PC-3 (cell line): ENCODE data around the gene SHROOM2. TPM values are rescaled to one million over a fixed set of nuclear protein-coding genes. Genes with fewer than 3 reads are reported as not detected.

ENCODE experiments used
- ATAC-seq: fragments of 200-7000 bp; cut with Tn5 transposase; 2 replicates; pipeline ENCODE4 v1.9.1; 2020; ENCODE audit warnings: mild to moderate bottlenecking, moderate library complexity
- BruUV-seq: library from RNA; stranded (reverse); fragments of 400-500 nt; replicated peaks from 2 replicates; lab custom pipeline; 2021; lab: Mats Ljungman, UMichigan
- CTCF ChIA-PET: fragments of 300-600 bp; sonication (Branson Sonifier 250); formaldehyde crosslinking; loops from one replicate; lab custom pipeline; 2022; ENCODE audit warnings: antibody characterized with exemption; lab: Charles Lee
- POLR2A ChIA-PET: fragments of 300-600 bp; sonication (Branson Sonifier 250); formaldehyde crosslinking; loops from one replicate; lab custom pipeline; 2022; ENCODE audit warnings: antibody characterized with exemption; ENCODE audit not compliant: unreplicated experiment; lab: Charles Lee
- DNase-seq: peaks from one replicate; pipeline ENCODE4 v3.0.0-alpha.2; 2015
- H2AFZ ChIP-seq: fragments of 300-600 bp; sonication (generic); 2 replicates; pipeline ENCODE4 v1.6.0; 2016; ENCODE audit warnings: antibody characterized with exemption, low read length
- H3F3A ChIP-seq: fragments of 300-600 bp; sonication (generic); one replicate; pipeline ENCODE4 v1.6.0; 2017; ENCODE audit warnings: antibody characterized with exemption, low read length, control low read depth, mild to moderate bottlenecking; ENCODE audit not compliant: unreplicated experiment
- H3K27ac ChIP-seq: fragments of 300-600 bp; sonication (generic); 2 replicates; pipeline ENCODE4 v1.5.1; 2016; ENCODE audit warnings: mild to moderate bottlenecking, low read length
- H3K27me3 ChIP-seq: fragments of 300-600 bp; sonication (generic); 2 replicates; pipeline ENCODE4 v1.6.1; 2016; ENCODE audit warnings: low read length, mixed read lengths
- H3K36me3 ChIP-seq: fragments of 300-600 bp; sonication (generic); 2 replicates; pipeline ENCODE4 v1.6.1; 2016; ENCODE audit warnings: low read depth, mixed run types, low read length, mixed read lengths
- H3K4me1 ChIP-seq: fragments of 300-600 bp; sonication (generic); 2 replicates; pipeline ENCODE4 v1.5.1; 2016; ENCODE audit warnings: low read length; ENCODE audit not compliant: insufficient read depth
- H3K4me2 ChIP-seq: fragments of 300-600 bp; sonication (generic); 2 replicates; pipeline ENCODE4 v1.6.0; 2016; ENCODE audit warnings: low read length
- H3K4me3 ChIP-seq: fragments of 300-600 bp; sonication (generic); 2 replicates; pipeline ENCODE4 v1.5.1; 2016; ENCODE audit warnings: mild to moderate bottlenecking, low read length, mixed read lengths
- H3K79me2 ChIP-seq: fragments of 300-600 bp; sonication (generic); 2 replicates; pipeline ENCODE4 v1.6.1; 2017; ENCODE audit warnings: low read length, mixed read lengths
- H3K9ac ChIP-seq: fragments of 300-600 bp; sonication (generic); 2 replicates; pipeline ENCODE4 v1.6.0; 2016; ENCODE audit warnings: mild to moderate bottlenecking, low read length
- H3K9me2 ChIP-seq: fragments of 300-600 bp; sonication (generic); replicated peaks from 2 replicates; pipeline ENCODE4 v1.6.1; 2016; ENCODE audit warnings: mixed run types, low read length, mixed read lengths
- H3K9me3 ChIP-seq: fragments of 300-600 bp; sonication (generic); 2 replicates; pipeline ENCODE4 v1.6.1; 2016; ENCODE audit warnings: low read length, mixed read lengths
- H4K20me1 ChIP-seq: fragments of 300-600 bp; sonication (generic); 2 replicates; pipeline ENCODE4 v1.6.1; 2016; ENCODE audit warnings: low read length, mixed read lengths
- EZH2 ChIP-seq: fragments of 300-600 bp; sonication (generic); IDR thresholded peaks from one replicate; pipeline ENCODE4 v1.6.1; 2017; ENCODE audit warnings: antibody characterized with exemption, mild to moderate bottlenecking, low read length; ENCODE audit not compliant: unreplicated experiment
- EZH2phosphoT487 ChIP-seq: fragments of 300-600 bp; sonication (generic); IDR thresholded peaks from 2 replicates; pipeline ENCODE4 v1.6.1; 2018; ENCODE audit warnings: mild to moderate bottlenecking, antibody characterized with exemption, low read length, borderline replicate concordance
- intact Hi-C: fragments of 100-400 bp; cut with micrococcal nuclease; formaldehyde crosslinking; loops from 2 replicates; pipeline ENCODE4 v1.9.0; 2023
- total RNA-seq: library from RNA; depleted of rRNA; stranded (reverse); fragments of >200 nt; gene quantifications from 2 replicates; pipeline ENCODE4 v1.2.3, GENCODE V29; 2014
- TF ChIP-seq, protein P1 (sequence below): fragments of 300-600 bp; sonication (generic); conservative IDR thresholded peaks from 2 replicates; pipeline ENCODE4 v1.5.1; 2017; ENCODE audit warnings: antibody characterized with exemption, low read depth, mild to moderate bottlenecking, low read length

SHROOM2 gene
- total RNA-seq, 1 experiment from 2014 or later = 6.5 TPM

DNA sequence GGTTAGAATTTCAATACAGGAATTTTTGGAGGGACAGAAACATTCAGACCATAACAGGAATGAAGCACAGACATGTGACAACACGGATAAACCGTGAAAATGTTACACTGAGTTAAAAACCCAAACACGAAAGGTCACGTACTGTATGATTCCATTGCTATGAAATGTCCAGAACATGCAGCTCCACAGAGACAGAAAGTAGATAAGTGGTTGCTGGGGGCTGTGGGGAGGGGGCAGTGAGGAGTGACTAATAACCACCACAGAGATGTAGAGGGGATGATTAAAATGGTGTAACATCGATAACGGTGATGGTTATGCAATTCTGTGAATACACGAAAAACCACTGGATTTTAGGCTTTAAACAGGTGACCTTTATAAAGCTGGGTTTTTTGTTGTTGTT is 28.9 kb upstream of the SHROOM2 start:
- no peak overlapping the region for H3K4me3 ChIP-seq
- POLR2A ChIA-PET = no interaction called here
- H3K79me2 ChIP-seq = no peaks in the 10 kb centered on the region
- H3K4me2 ChIP-seq = no peak overlapping the region
- H3K4me1 ChIP-seq = no peaks in the 10 kb centered on the region
- H3K27me3 ChIP-seq = no peaks in the 10 kb centered on the region
- H4K20me1 ChIP-seq = no peaks in the 10 kb centered on the region
- no peak for ATAC-seq
- H3K9me3 ChIP-seq = no peaks in the 10 kb centered on the region
- H3K9ac ChIP-seq = no peak overlapping the region
- TF ChIP-seq, protein P1, sequence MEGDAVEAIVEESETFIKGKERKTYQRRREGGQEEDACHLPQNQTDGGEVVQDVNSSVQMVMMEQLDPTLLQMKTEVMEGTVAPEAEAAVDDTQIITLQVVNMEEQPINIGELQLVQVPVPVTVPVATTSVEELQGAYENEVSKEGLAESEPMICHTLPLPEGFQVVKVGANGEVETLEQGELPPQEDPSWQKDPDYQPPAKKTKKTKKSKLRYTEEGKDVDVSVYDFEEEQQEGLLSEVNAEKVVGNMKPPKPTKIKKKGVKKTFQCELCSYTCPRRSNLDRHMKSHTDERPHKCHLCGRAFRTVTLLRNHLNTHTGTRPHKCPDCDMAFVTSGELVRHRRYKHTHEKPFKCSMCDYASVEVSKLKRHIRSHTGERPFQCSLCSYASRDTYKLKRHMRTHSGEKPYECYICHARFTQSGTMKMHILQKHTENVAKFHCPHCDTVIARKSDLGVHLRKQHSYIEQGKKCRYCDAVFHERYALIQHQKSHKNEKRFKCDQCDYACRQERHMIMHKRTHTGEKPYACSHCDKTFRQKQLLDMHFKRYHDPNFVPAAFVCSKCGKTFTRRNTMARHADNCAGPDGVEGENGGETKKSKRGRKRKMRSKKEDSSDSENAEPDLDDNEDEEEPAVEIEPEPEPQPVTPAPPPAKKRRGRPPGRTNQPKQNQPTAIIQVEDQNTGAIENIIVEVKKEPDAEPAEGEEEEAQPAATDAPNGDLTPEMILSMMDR = no peak
- no peak for TF ChIP-seq EZH2
- TF ChIP-seq EZH2phosphoT487 = no peak
- no TSS peak for BruUV-seq
- no peaks in the 10 kb centered on the region for H3K9me2 ChIP-seq
- no peaks in the 10 kb centered on the region for H3F3A ChIP-seq
- DNase-seq = no peak
- intact Hi-C loops = no loop called here
- no peak overlapping the region for H2AFZ ChIP-seq
- CTCF ChIA-PET = no interaction called here
- no peak overlapping the region for H3K27ac ChIP-seq
- H3K36me3 ChIP-seq = no peaks in the 10 kb centered on the region

DNA sequence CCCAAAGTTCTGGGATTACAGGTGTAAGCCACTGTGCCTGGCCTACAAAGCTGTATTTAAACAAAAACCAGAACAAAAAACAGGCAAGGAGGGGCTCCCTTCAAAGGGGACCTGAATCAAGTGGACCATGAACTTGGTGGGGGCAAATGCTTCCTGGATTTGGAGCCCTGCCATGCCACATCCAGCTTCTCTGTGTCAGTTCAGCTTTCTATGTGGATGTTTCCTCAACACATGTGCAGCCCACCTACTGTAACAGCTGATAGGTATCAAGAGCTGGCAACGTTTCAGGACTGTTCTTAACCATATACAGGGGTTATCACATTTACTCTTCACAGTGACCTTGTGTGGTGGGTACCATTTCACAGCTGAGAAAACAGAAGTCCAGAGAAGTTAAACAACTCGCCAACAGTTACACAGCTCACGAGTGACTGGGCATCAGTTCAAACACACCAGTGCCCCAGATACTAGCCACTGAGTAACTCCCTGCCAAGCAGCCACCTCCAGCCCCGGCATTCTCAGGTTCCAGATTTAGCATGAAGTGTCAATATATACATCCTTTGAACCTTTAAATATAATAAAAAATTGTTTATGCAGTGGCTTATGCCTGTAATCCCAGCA is 28.1 kb upstream of the SHROOM2 start:
- H3K4me3 ChIP-seq = no peak overlapping the region
- H3K9me3 ChIP-seq = no peaks in the 10 kb centered on the region
- BruUV-seq = no TSS peak
- H3F3A ChIP-seq = no peaks in the 10 kb centered on the region
- no peaks in the 10 kb centered on the region for H3K79me2 ChIP-seq
- CTCF ChIA-PET = no interaction called here
- no peak overlapping the region for H3K27ac ChIP-seq
- no peak for DNase-seq
- H3K36me3 ChIP-seq = no peaks in the 10 kb centered on the region
- no peak overlapping the region for H2AFZ ChIP-seq
- H3K9me2 ChIP-seq = no peaks in the 10 kb centered on the region
- H4K20me1 ChIP-seq = no peaks in the 10 kb centered on the region
- ATAC-seq = no peak
- intact Hi-C loops = no loop called here
- no peaks in the 10 kb centered on the region for H3K27me3 ChIP-seq
- no peak overlapping the region for H3K4me2 ChIP-seq
- TF ChIP-seq EZH2phosphoT487 = no peak
- TF ChIP-seq, protein P1 = no peak
- TF ChIP-seq EZH2 = no peak
- no peaks in the 10 kb centered on the region for H3K4me1 ChIP-seq
- no peak overlapping the region for H3K9ac ChIP-seq
- POLR2A ChIA-PET = no interaction called here

DNA sequence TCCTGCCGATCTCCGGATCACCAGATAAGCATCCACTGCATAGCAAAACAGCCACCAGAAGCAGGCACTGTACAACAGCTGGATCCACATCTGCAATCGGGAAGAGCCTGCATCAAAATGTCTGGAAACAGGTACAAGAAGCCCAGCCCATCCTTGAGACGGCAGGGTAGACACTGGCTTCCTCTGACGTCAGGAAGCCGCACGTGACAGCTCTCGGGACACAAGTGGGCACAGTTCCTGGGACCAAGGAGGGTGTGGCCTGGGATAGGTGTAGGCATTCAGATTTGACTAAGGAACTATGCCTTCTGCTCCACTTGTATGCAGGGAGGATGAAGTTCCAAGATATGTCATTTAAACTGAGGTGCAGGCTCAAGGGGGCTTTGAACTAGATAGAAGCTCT is 26.9 kb upstream of the SHROOM2 start:
- Histone ChIP-seq H3K79me2 (no peaks in the 10 kb centered on the region), H3K9ac (no peak overlapping the region), H3K9me3 (no peaks in the 10 kb centered on the region), H3K4me3 (no peak overlapping the region), H4K20me1 (no peaks in the 10 kb centered on the region), H3K4me2 (no peak overlapping the region), H3K27ac (no peak overlapping the region), H3K9me2 (no peaks in the 10 kb centered on the region), H2AFZ (no peak overlapping the region), H3K27me3 (no peaks in the 10 kb centered on the region), H3F3A (no peaks in the 10 kb centered on the region), H3K4me1 (no peaks in the 10 kb centered on the region), H3K36me3 (no peaks in the 10 kb centered on the region)
- no TSS peak for BruUV-seq
- POLR2A ChIA-PET = no interaction called here
- CTCF ChIA-PET = no interaction called here
- intact Hi-C loops = no loop called here
- no peak for DNase-seq
- ATAC-seq = no peak
- TF ChIP-seq, protein P1 = no peak
